Esophagus (tissue), 2 donors: ENCODE measurements around the gene R3HDM2. TPM values are rescaled to one million over a fixed set of nuclear protein-coding genes. Genes with fewer than 3 reads are reported as not detected.

Experiments used
- H3K27ac ChIP-seq, 2 donors: one replicate each; pipeline ENCODE4 v1.5.1; 2013; ENCODE audit warnings: low read depth in 2 of 2, mild to moderate bottlenecking in 2 of 2, inconsistent platforms in 1 of 2, low read length in 1 of 2, moderate library complexity in 1 of 2
- H3K27me3 ChIP-seq, 2 donors: one replicate each; pipeline ENCODE4 v1.6.1; 2013; ENCODE audit warnings: low read length in 2 of 2, control low read depth in 1 of 2, mild to moderate bottlenecking in 1 of 2; ENCODE audit not compliant: insufficient read depth in 2 of 2, control insufficient read depth in 1 of 2
- H3K36me3 ChIP-seq, 2 donors: one replicate each; pipeline ENCODE4 v1.6.1; 2013; ENCODE audit warnings: low read length in 1 of 2; ENCODE audit not compliant: control insufficient read depth in 2 of 2, insufficient read depth in 2 of 2
- H3K4me1 ChIP-seq, 2 donors: one replicate each; pipeline ENCODE4 v1.6.1; 2013; ENCODE audit warnings: low read length in 1 of 2; ENCODE audit not compliant: control insufficient read depth in 2 of 2, insufficient read depth in 2 of 2
- H3K4me3 ChIP-seq, 2 donors: one replicate each; pipeline ENCODE4 v1.5.1; 2013; ENCODE audit warnings: low read length in 2 of 2, mild to moderate bottlenecking in 2 of 2, low read depth in 1 of 2, moderate library complexity in 1 of 2
- H3K9me3 ChIP-seq, 2 donors: one replicate each; pipeline ENCODE4 v1.6.1; 2013; ENCODE audit warnings: mild to moderate bottlenecking in 2 of 2, low read depth in 1 of 2, low read length in 1 of 2, moderate library complexity in 1 of 2; ENCODE audit not compliant: control insufficient read depth in 2 of 2, insufficient read depth in 1 of 2
- WGBS, 2 donors: extraction: QIAGEN DNeasy Blood & Tissue Kit; methylation state at CpG; one replicate each; pipeline ENCODE4 v1.1.7; 2013; 5-methylcytosine and 5-hydroxymethylcytosine counted together
- polyA plus RNA-seq, 2 donors: library from polyadenylated mRNA; stranded (reverse); fragments of 200-250 nt; gene quantifications; one replicate each; pipeline ENCODE4 v1.2.3, GENCODE V29; 2013
- donor health status: healthy with polysubstance abuse.
- donor health status: Bipolar disorder and iron deficiency.

The R3HDM2 gene
- polyA plus RNA-seq = 10 to 100 TPM; 10.4 to 12.4 TPM

GRCh38 chr12:57430931-57431566, at the start of gene R3HDM2:
Gene R3HDM2 (minus strand): TSS chr12:57431043. CDS start chr12:57310428, 120,615 bp downstream.
- 1 to 2% methylated on average over 40 to 41 of the region's 41 CpGs for WGBS, 2 donors
- H3K36me3 ChIP-seq = no peaks in the 10 kb centered on the region
- H3K4me1 ChIP-seq = no peaks in the 10 kb centered on the region
- H3K27me3 ChIP-seq = no peaks in the 10 kb centered on the region
- peak within 1 kb of the TSS; percentile 94 to 95 for H3K27ac ChIP-seq
- H3K9me3 ChIP-seq = no peaks in the 10 kb centered on the region
- H3K4me3 ChIP-seq = peak within 1 kb of the TSS; percentile 55 to 90

GRCh38 chr12:57479376-57480115, 48.7 kb upstream of the R3HDM2 start, which contains the start of gene ARHGAP9:
Gene ARHGAP9 (minus strand): TSS chr12:57479866. CDS start chr12:57479406, 460 bp downstream.
- WGBS, 2 donors = 66 to 74% methylated on average over 6 of the region's 6 CpGs
- H3K4me3 ChIP-seq = no peak within 1 kb of the TSS
- H3K27ac ChIP-seq = peak within 1 kb of the TSS; percentile 53 to 57
- no peaks in the 10 kb centered on the region for H3K36me3 ChIP-seq
- H3K4me1 ChIP-seq = peaks cover 4 to 19% of the 10 kb centered on the region in 2 donors
- peaks cover 0 to 11% of the 10 kb centered on the region in 2 donors for H3K27me3 ChIP-seq
- H3K9me3 ChIP-seq = no peaks in the 10 kb centered on the region

- peak overlapping the region; percentile 53 to 57 for H3K27ac ChIP-seq
- no peaks in the 10 kb centered on the region for H3K9me3 ChIP-seq
- H3K27me3 ChIP-seq = peaks cover 0 to 11% of the 10 kb centered on the region in 2 donors
- no peaks in the 10 kb centered on the region for H3K36me3 ChIP-seq
- WGBS, 2 donors = 82% methylated on average over 10 of the region's 10 CpGs
- peaks cover 4 to 19% of the 10 kb centered on the region in 2 donors for H3K4me1 ChIP-seq
- H3K4me3 ChIP-seq = no peak overlapping the region
Measured at GRCh38 chr12:57479043-57479375, 48.2 kb upstream of the R3HDM2 start.

- peak overlapping the region; percentile 53 to 57 for H3K27ac ChIP-seq
- 55 to 63% methylated on average over 12 of the region's 12 CpGs for WGBS, 2 donors
- H3K4me1 ChIP-seq = peaks cover 4 to 19% of the 10 kb centered on the region in 2 donors
- H3K27me3 ChIP-seq = peaks cover 0 to 11% of the 10 kb centered on the region in 2 donors
- H3K36me3 ChIP-seq = no peaks in the 10 kb centered on the region
- H3K9me3 ChIP-seq = no peaks in the 10 kb centered on the region
- H3K4me3 ChIP-seq = peak overlapping the region; percentile 5 to 27
Measured at GRCh38 chr12:57477710-57478681, 47.2 kb upstream of the R3HDM2 start.

- Histone ChIP-seq H3K4me3 (peak overlapping the region; percentile 5 to 27), H3K36me3 (no peaks in the 10 kb centered on the region), H3K27me3 (peaks cover 0 to 11% of the 10 kb centered on the region in 2 donors), H3K27ac (peak overlapping the region; percentile 29 to 37), H3K4me1 (peaks cover 4 to 19% of the 10 kb centered on the region in 2 donors), H3K9me3 (no peaks in the 10 kb centered on the region)
- WGBS, 2 donors = 73 to 74% methylated on average over 15 of the region's 15 CpGs
Measured at GRCh38 chr12:57476993-57477709, 46.3 kb upstream of the R3HDM2 start.

GRCh38 chr12:57476162-57476992, 45.5 kb upstream of the R3HDM2 start:
- Histone ChIP-seq H3K27ac (peak overlapping the region; percentile 29 to 37), H3K36me3 (no peaks in the 10 kb centered on the region), H3K27me3 (peaks cover 0 to 11% of the 10 kb centered on the region in 2 donors), H3K4me1 (peaks cover 4 to 19% of the 10 kb centered on the region in 2 donors), H3K4me3 (peak overlapping the region; percentile 13 to 24), H3K9me3 (no peaks in the 10 kb centered on the region)
- 17 to 20% methylated on average over 28 to 29 of the region's 29 CpGs for WGBS, 2 donors

GRCh38 chr12:57475271-57476161, 44.7 kb upstream of the R3HDM2 start:
- H3K27ac ChIP-seq = peak overlapping the region in 1 of 2 donors; percentile 29
- peak overlapping the region; percentile 13 to 24 for H3K4me3 ChIP-seq
- peaks cover 4 to 19% of the 10 kb centered on the region in 2 donors for H3K4me1 ChIP-seq
- WGBS, 2 donors = 12 to 13% methylated on average over 80 to 84 of the region's 84 CpGs
- no peaks in the 10 kb centered on the region for H3K36me3 ChIP-seq
- no peaks in the 10 kb centered on the region for H3K9me3 ChIP-seq
- peaks cover 0 to 9% of the 10 kb centered on the region in 2 donors for H3K27me3 ChIP-seq
